IMR-90 (cell line): ENCODE results near the gene ERICH2. TPM values are rescaled to one million over a fixed set of nuclear protein-coding genes. Genes with fewer than 3 reads are reported as not detected.

Experiments
- ATAC-seq: fragments of 200-7000 bp; cut with Tn5 transposase; 2 replicates; pipeline ENCODE4 v1.9.1; 2020; ENCODE audit warnings: low read depth, mild to moderate bottlenecking, moderate library complexity
- BruUV-seq: library from RNA; stranded (reverse); fragments of 400-500 nt; replicated peaks from 2 replicates; lab custom pipeline; 2021; lab: Mats Ljungman, UMichigan
- CTCF ChIA-PET: fragments of 300-600 bp; formaldehyde crosslinking; extraction: SDS; loops from one replicate; lab custom pipeline; 2021; ENCODE audit warnings: antibody characterized with exemption; lab: Yijun Ruan, JAX
- POLR2A ChIA-PET: fragments of 300-600 bp; sonication (Branson Sonifier 250); formaldehyde crosslinking; loops from one replicate; lab custom pipeline; 2022; ENCODE audit warnings: antibody characterized with exemption; ENCODE audit not compliant: unreplicated experiment; lab: Charles Lee
- DNase-seq: peaks from one replicate; pipeline ENCODE4 v3.0.0; 2013
- H2AFZ ChIP-seq: replicated peaks from 2 replicates; pipeline ENCODE3; 2013; ENCODE audit warnings: low read length, mild to moderate bottlenecking; ENCODE audit not compliant: poor library complexity
- H2AK5ac ChIP-seq: 2 replicates; pipeline ENCODE4 v1.6.1; 2013; ENCODE audit warnings: low read depth, low read length, inconsistent platforms
- H2AK9ac ChIP-seq: replicated peaks from 2 replicates; pipeline ENCODE3; 2013; ENCODE audit warnings: mild to moderate bottlenecking, low read depth, low read length, moderate library complexity; ENCODE audit not compliant: poor library complexity
- H2BK120ac ChIP-seq: 2 replicates; pipeline ENCODE4 v1.6.1; 2013; ENCODE audit warnings: low read depth, low read length, inconsistent platforms
- H2BK15ac ChIP-seq: 3 replicates; pipeline ENCODE4 v1.6.1; 2013; ENCODE audit warnings: low read depth, low read length, inconsistent platforms
- H2BK20ac ChIP-seq: 2 replicates; pipeline ENCODE4 v1.6.1; 2013; ENCODE audit warnings: low read depth, mild to moderate bottlenecking, inconsistent platforms, low read length, moderate library complexity
- H2BK5ac ChIP-seq: 2 replicates; pipeline ENCODE4 v1.6.1; 2013; ENCODE audit warnings: mild to moderate bottlenecking, low read depth, low read length, inconsistent platforms; ENCODE audit not compliant: poor library complexity, severe bottlenecking
- H3K14ac ChIP-seq: replicated peaks from 2 replicates; pipeline ENCODE4 v1.6.1; 2013; ENCODE audit warnings: low read depth, low read length, inconsistent platforms
- H3K18ac ChIP-seq: 2 replicates; pipeline ENCODE4 v1.6.1; 2013; ENCODE audit warnings: low read depth, low read length, control low read depth
- H3K23ac ChIP-seq: 2 replicates; pipeline ENCODE4 v1.6.1; 2013; ENCODE audit warnings: low read depth, low read length, inconsistent platforms
- H3K27ac ChIP-seq: 2 replicates; pipeline ENCODE4 v1.5.1; 2013; ENCODE audit warnings: mild to moderate bottlenecking, control low read depth, low read length; ENCODE audit not compliant: insufficient read depth
- H3K27me3 ChIP-seq: 2 replicates; pipeline ENCODE4 v1.6.1; 2013; ENCODE audit warnings: low read length; ENCODE audit not compliant: control insufficient read depth, insufficient read depth
- H3K36me3 ChIP-seq: 2 replicates; pipeline ENCODE4 v1.6.1; 2013; ENCODE audit warnings: low read length, mixed read lengths; ENCODE audit not compliant: control insufficient read depth, insufficient read depth
- H3K4ac ChIP-seq: 2 replicates; pipeline ENCODE4 v1.6.1; 2013; ENCODE audit warnings: low read depth, low read length, inconsistent platforms
- H3K4me1 ChIP-seq: 2 replicates; pipeline ENCODE4 v1.6.1; 2013; ENCODE audit warnings: low read length, mixed read lengths; ENCODE audit not compliant: control insufficient read depth, insufficient read depth
- H3K4me2 ChIP-seq: 2 replicates; pipeline ENCODE4 v1.6.1; 2013; ENCODE audit warnings: low read depth, mild to moderate bottlenecking, control low read depth, low read length, moderate library complexity
- H3K4me3 ChIP-seq: 2 replicates; pipeline ENCODE4 v1.5.1; 2013; ENCODE audit warnings: low read depth, mild to moderate bottlenecking, control low read depth, low read length, moderate library complexity; ENCODE audit not compliant: insufficient read depth
- H3K56ac ChIP-seq: 2 replicates; pipeline ENCODE4 v1.6.1; 2013; ENCODE audit warnings: low read length, inconsistent platforms; ENCODE audit not compliant: insufficient read depth; ENCODE audit errors: extremely low read depth
- H3K79me1 ChIP-seq, 2 experiments: 2 replicates each; pipeline ENCODE4 v1.6.1; 2013; ENCODE audit warnings: low read length in 2 of 2, inconsistent platforms in 1 of 2, low read depth in 1 of 2
- H3K9ac ChIP-seq: 2 replicates; pipeline ENCODE4 v1.6.1; 2013; ENCODE audit warnings: low read depth, low read length, control low read depth
- H3K9me1 ChIP-seq: 2 replicates; pipeline ENCODE4 v1.6.1; 2013; ENCODE audit warnings: low read length, inconsistent platforms; ENCODE audit not compliant: insufficient read depth
- H3K9me3 ChIP-seq: 2 replicates; pipeline ENCODE4 v1.6.1; 2013; ENCODE audit warnings: low read length; ENCODE audit not compliant: control insufficient read depth, insufficient read depth
- H4K20me1 ChIP-seq: 2 replicates; pipeline ENCODE4 v1.6.1; 2013; ENCODE audit warnings: low read length, inconsistent platforms; ENCODE audit not compliant: insufficient read depth
- H4K5ac ChIP-seq: 2 replicates; pipeline ENCODE4 v1.6.1; 2013; ENCODE audit warnings: mild to moderate bottlenecking, low read depth, low read length, control low read depth
- H4K8ac ChIP-seq, 2 experiments: 2 replicates each; pipeline ENCODE4 v1.6.1; 2013; ENCODE audit warnings: low read depth in 2 of 2, low read length in 2 of 2, control low read depth in 1 of 2, inconsistent platforms in 1 of 2
- H4K91ac ChIP-seq: 2 replicates; pipeline ENCODE4 v1.6.1; 2013; ENCODE audit warnings: low read depth, low read length, inconsistent platforms; ENCODE audit not compliant: insufficient read depth
- BHLHE40 ChIP-seq: fragments of 150-350 bp; IDR thresholded peaks from 2 replicates; pipeline ENCODE4 v1.6.1; 2016; ENCODE audit warnings: mild to moderate bottlenecking, low read depth, low read length
- CEBPB ChIP-seq: IDR thresholded peaks from 2 replicates; pipeline ENCODE4 v1.6.1; 2012; ENCODE audit warnings: low read depth, low read length, improper control_type of control experiment
- CHD1 ChIP-seq: IDR thresholded peaks from 2 replicates; pipeline ENCODE4 v1.6.1; 2012; ENCODE audit warnings: low read depth, low read length, improper control_type of control experiment
- FOS ChIP-seq: fragments of 150-350 bp; IDR thresholded peaks from 2 replicates; pipeline ENCODE4 v1.6.1; 2016; ENCODE audit warnings: low read depth, low read length
- MAFK ChIP-seq: IDR thresholded peaks from 2 replicates; pipeline ENCODE4 v1.6.1; 2012; ENCODE audit warnings: low read depth, low read length, improper control_type of control experiment
- MAZ ChIP-seq: IDR thresholded peaks from 2 replicates; pipeline ENCODE4 v1.6.1; 2012; ENCODE audit warnings: low read depth, mild to moderate bottlenecking, low read length, improper control_type of control experiment, moderate library complexity, borderline replicate concordance
- POLR2A ChIP-seq: IDR thresholded peaks from 2 replicates; pipeline ENCODE4 v1.6.1; 2012; ENCODE audit warnings: mild to moderate bottlenecking, low read depth, low read length
- RAD21 ChIP-seq: IDR thresholded peaks from 2 replicates; pipeline ENCODE4 v1.6.1; 2012; ENCODE audit warnings: low read length, improper control_type of control experiment
- RCOR1 ChIP-seq: IDR thresholded peaks from 2 replicates; pipeline ENCODE4 v1.6.1; 2012; ENCODE audit warnings: mild to moderate bottlenecking, low read length, improper control_type of control experiment; ENCODE audit not compliant: insufficient replicate concordance
- RFX5 ChIP-seq: IDR thresholded peaks from 2 replicates; pipeline ENCODE4 v1.8.0; 2012; ENCODE audit warnings: low read depth, mild to moderate bottlenecking, low read length, moderate library complexity
- WGBS, 2 experiments: methylation state at CpG; one replicate each; pipeline versions ENCODE4 v1.1.5 to v1.1.7; 2013; ENCODE audit warnings: missing lambda C conversion rate in 2 of 2; ENCODE audit not compliant: insufficient read length in 1 of 2; ENCODE audit errors: extremely low coverage in 2 of 2; 5-methylcytosine and 5-hydroxymethylcytosine counted together
- dilution Hi-C: fragments of 300-500 bp; cut with HindIII; formaldehyde crosslinking; loops from one replicate; pipeline ENCODE4 v1.14.3; 2018; ENCODE audit warnings: low sequenced_read_pairs; ENCODE audit not compliant: unreplicated experiment
- in situ Hi-C: fragments of 300-500 bp; cut with MboI; formaldehyde crosslinking; loops from 3 replicates; pipeline ENCODE4 v1.14.3; 2019; ENCODE audit warnings: low sequenced_read_pairs, inconsistent platforms, mixed read lengths
- intact Hi-C: fragments of 100-400 bp; cut with micrococcal nuclease; formaldehyde crosslinking; loops from 2 replicates; pipeline ENCODE4 v1.10.0; 2022
- polyA plus RNA-seq, 3 experiments: library from polyadenylated mRNA; depleted of rRNA; stranded (reverse); fragments of >200 nt; gene quantifications; 2 replicates each; pipeline ENCODE4 v1.2.3, GENCODE V29; 2012; ENCODE audit warnings: low replicate concordance in 1 of 3
- total RNA-seq: library from RNA; depleted of rRNA; stranded (reverse); fragments of >200 nt; gene quantifications from 2 replicates; pipeline ENCODE4 v1.2.3, GENCODE V29; 2012
- TF ChIP-seq, protein P1 (sequence below): fragments of 150-350 bp; IDR thresholded peaks from 2 replicates; pipeline ENCODE4 v1.6.1; 2017; ENCODE audit warnings: mild to moderate bottlenecking, antibody characterized with exemption, low read length, low read depth
- TF ChIP-seq, protein P2 (sequence below): fragments of 150-350 bp; IDR thresholded peaks from 2 replicates; pipeline ENCODE4 v1.6.1; 2016; ENCODE audit warnings: low read depth, mild to moderate bottlenecking, low read length, moderate library complexity, borderline replicate concordance
- TF ChIP-seq, protein P3 (sequence below): conservative IDR thresholded peaks from 2 replicates; pipeline ENCODE4 v1.5.1; 2012; ENCODE audit warnings: mild to moderate bottlenecking, low read depth, low read length, improper control_type of control experiment

The ERICH2 gene
- total and polyA plus RNA-seq, 2 of the 4 experiments (the other 2 are of a cell fraction), result not detected

DNA sequence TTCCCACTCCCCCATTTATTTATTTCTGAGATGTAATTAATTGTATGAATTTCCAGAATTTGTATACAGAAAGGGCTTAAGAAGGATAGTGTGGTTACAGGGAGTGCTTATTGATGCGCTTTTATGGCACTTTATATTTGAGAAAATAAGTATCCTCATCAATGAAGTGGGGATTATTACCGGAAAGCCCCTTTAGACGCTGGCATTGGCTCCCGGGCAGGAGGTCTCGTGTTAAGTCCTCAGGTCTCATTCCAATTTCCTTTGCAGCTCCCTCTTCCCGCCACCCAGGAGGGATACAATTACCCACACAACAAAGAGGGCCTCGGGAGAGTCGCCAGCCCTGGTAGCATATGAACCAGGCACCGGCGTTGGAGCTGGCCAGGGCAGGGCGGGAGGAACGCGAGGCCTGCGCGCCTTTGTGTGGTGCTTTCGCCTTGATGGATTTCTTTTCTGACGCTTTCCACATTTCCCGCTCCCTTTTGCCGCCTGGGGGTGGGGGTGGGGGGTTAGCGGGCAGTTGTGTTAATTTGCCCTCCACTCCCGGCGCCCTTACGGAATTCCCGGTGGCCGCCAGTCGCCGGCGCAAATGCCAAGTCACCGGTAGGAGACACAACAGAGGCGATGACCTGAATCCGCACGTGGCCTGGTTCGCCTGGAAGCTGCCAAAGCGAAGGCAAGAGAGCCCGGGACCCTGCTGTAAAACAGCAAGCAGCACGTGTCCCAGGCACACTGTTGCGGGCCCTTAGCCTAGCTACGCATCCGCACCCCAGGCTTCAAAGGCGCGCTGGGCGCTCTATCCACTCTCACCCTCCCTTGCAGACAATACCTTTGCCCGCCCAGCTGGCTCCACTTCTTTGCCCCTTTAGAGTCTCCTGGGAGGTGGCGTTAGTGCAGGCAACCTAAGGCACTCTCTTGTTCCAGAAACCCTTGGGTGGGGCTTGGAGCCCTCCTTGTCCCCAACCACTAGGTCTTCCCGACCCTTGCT is 49.8 kb downstream of the ERICH2 start:
- Histone ChIP-seq H3K14ac (no peak overlapping the region), H3K9me1 (no peaks in the 10 kb centered on the region), H3K4ac (no peak overlapping the region), H2AFZ (peak overlapping the region; percentile 15), H3K4me2 (no peak overlapping the region), H3K27ac (no peak overlapping the region), H4K91ac (no peak overlapping the region), H3K9me3 (no peaks in the 10 kb centered on the region; the same call in 1 of the 2 replicates), H3K27me3 (peaks cover 95% of the 10 kb centered on the region), H3K18ac (no peak overlapping the region), H4K5ac (no peak overlapping the region), H3K56ac (no peak overlapping the region), H2BK120ac (no peak overlapping the region), H2AK5ac (no peak overlapping the region), H4K8ac (no peak overlapping the region), H2BK15ac (no peak overlapping the region), H3K9ac (no peak overlapping the region), H3K36me3 (no peaks in the 10 kb centered on the region), H3K4me3 (no peak overlapping the region), H3K79me1 (no peaks in the 10 kb centered on the region), H3K4me1 (peaks cover 1% of the 10 kb centered on the region; the same call in 1 of the 2 replicates), H2BK20ac (no peak overlapping the region), H2BK5ac (no peak overlapping the region), H4K20me1 (no peaks in the 10 kb centered on the region), H3K23ac (no peak overlapping the region; the same call in 1 of the 2 replicates), H2AK9ac (no peak overlapping the region)
- ChIA-PET CTCF (no interaction called here), POLR2A (no interaction called here)
- 6% methylated on average over 7 of the region's 45 CpGs; no CpG with 5 or more reads in 1 of the 2 experiments for WGBS, 2 experiments
- intact Hi-C loops (loop anchor here (10.0 kb wide), 1 partner anchor 885 kb away; no protein-coding TSS in a partner anchor), dilution Hi-C loops (loop anchor here (25.0 kb wide), 1 partner anchor 408 kb away; no protein-coding TSS in a partner anchor), in situ Hi-C loops (loop anchor here (10.0 to 25.0 kb wide), 4 partner anchors 415 to 1383 kb away; no protein-coding TSS in a partner anchor)
- DNase-seq, result no peak
- no peak for ATAC-seq
- no TSS peak for BruUV-seq
- TF ChIP-seq POLR2A (no peak), RFX5 (no peak), CEBPB (no peak), FOS (no peak), CHD1 (no peak), RCOR1 (no peak), MAZ (no peak), BHLHE40 (no peak), RAD21 (no peak), MAFK (no peak)
- TF ChIP-seq, protein P1, sequence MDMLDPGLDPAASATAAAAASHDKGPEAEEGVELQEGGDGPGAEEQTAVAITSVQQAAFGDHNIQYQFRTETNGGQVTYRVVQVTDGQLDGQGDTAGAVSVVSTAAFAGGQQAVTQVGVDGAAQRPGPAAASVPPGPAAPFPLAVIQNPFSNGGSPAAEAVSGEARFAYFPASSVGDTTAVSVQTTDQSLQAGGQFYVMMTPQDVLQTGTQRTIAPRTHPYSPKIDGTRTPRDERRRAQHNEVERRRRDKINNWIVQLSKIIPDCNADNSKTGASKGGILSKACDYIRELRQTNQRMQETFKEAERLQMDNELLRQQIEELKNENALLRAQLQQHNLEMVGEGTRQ, result no peak
- TF ChIP-seq, protein P2, sequence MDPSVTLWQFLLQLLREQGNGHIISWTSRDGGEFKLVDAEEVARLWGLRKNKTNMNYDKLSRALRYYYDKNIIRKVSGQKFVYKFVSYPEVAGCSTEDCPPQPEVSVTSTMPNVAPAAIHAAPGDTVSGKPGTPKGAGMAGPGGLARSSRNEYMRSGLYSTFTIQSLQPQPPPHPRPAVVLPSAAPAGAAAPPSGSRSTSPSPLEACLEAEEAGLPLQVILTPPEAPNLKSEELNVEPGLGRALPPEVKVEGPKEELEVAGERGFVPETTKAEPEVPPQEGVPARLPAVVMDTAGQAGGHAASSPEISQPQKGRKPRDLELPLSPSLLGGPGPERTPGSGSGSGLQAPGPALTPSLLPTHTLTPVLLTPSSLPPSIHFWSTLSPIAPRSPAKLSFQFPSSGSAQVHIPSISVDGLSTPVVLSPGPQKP, result no peak
- TF ChIP-seq, protein P3, sequence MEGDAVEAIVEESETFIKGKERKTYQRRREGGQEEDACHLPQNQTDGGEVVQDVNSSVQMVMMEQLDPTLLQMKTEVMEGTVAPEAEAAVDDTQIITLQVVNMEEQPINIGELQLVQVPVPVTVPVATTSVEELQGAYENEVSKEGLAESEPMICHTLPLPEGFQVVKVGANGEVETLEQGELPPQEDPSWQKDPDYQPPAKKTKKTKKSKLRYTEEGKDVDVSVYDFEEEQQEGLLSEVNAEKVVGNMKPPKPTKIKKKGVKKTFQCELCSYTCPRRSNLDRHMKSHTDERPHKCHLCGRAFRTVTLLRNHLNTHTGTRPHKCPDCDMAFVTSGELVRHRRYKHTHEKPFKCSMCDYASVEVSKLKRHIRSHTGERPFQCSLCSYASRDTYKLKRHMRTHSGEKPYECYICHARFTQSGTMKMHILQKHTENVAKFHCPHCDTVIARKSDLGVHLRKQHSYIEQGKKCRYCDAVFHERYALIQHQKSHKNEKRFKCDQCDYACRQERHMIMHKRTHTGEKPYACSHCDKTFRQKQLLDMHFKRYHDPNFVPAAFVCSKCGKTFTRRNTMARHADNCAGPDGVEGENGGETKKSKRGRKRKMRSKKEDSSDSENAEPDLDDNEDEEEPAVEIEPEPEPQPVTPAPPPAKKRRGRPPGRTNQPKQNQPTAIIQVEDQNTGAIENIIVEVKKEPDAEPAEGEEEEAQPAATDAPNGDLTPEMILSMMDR, result no peak
